Peyer's patch (tissue), 4 donors: ENCODE results near the gene CNTNAP2.
"Not testable (repeated sequence)": the region's sequence is repeated elsewhere in the genome, so short reads cannot be mapped to it uniquely, and the experiment has no call there.

Experiments
- POLR2A ChIP-seq, 2 donors: fragments of 450-650 bp; IDR thresholded peaks; one replicate each; pipeline ENCODE4 v1.5.1; 2017; ENCODE audit warnings: antibody characterized with exemption in 2 of 2, mild to moderate bottlenecking in 2 of 2, moderate library complexity in 2 of 2
- TF ChIP-seq, protein P1 (sequence below), 6 experiments: fragments of 450-650 bp in 4 of 6; fragments of 200-600 bp in 2 of 6; sonication (generic) in 1 of 6; IDR thresholded peaks; one replicate each; pipeline ENCODE4 v1.5.1; 2017 to 2019; ENCODE audit warnings: antibody characterized with exemption in 6 of 6, mild to moderate bottlenecking in 3 of 6, moderate library complexity in 1 of 6

DNA sequence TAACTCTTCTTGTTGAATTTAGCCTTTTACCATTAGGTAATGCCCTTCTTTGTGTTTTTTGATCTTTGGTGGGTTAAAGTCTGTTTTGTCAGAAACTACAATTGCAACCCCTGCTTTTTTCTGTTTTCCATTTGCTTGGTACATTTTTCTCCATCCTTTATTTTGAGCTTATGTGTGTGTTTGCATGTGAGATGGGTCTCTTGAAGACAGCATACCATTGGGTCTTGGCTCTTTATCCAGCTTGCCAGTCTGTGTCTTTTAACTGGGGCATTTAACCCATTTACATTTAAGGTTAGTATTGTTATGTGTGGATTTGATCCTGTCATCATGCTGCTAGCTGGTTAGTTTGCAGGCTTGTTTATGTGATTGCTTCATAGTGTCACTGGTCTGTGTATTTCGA, 997.9 kb downstream of the CNTNAP2 start:
- TF ChIP-seq, protein P1, sequence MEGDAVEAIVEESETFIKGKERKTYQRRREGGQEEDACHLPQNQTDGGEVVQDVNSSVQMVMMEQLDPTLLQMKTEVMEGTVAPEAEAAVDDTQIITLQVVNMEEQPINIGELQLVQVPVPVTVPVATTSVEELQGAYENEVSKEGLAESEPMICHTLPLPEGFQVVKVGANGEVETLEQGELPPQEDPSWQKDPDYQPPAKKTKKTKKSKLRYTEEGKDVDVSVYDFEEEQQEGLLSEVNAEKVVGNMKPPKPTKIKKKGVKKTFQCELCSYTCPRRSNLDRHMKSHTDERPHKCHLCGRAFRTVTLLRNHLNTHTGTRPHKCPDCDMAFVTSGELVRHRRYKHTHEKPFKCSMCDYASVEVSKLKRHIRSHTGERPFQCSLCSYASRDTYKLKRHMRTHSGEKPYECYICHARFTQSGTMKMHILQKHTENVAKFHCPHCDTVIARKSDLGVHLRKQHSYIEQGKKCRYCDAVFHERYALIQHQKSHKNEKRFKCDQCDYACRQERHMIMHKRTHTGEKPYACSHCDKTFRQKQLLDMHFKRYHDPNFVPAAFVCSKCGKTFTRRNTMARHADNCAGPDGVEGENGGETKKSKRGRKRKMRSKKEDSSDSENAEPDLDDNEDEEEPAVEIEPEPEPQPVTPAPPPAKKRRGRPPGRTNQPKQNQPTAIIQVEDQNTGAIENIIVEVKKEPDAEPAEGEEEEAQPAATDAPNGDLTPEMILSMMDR (IDR thresholded peaks at IDR 0.05) = not testable (repeated sequence)
- TF ChIP-seq POLR2A (IDR thresholded peaks at IDR 0.05) = not testable (repeated sequence)
